ENCODE measurements around the gene TJP3. TPM values are rescaled to one million over a fixed set of nuclear protein-coding genes. Genes with fewer than 3 reads are reported as not detected.

Gene TJP3
- total and polyA plus RNA-seq, 4 donors, result 18.4 to 57.8 (median 49.6) TPM

DNA sequence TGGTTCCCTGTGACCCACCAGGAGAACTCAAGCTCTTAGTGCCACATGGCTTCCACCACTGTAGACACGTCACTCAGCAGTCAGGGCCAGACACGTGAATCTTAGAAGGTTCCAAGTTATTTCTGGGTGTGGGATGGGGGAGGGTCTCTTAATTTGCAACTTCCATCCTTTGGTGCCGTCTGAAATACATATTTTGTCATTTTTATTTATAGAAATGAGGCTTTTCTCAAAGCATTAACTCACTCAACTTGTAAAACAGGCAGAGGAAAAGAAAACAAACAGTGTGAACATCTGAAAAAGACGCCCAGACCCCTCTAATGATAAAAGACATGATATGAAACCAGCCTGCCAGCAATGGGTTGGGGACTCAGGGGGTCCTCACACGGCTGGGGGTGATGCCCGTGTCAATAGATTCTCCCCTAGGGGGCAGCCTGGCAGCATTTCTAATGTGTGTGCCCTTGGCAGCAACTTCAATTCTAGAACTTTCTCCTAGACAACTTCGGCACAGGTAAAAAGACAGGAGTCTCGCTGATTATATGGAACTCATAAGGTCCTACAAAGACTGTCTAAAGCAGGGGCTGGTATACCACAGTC, 23.3 kb upstream of the TJP3 start:
- WGBS, 2 donors, result 94 to 95% methylated on average over 8 of the region's 8 CpGs
- H3K4me1 ChIP-seq (ENCODE audit: control insufficient read depth in 5 of 5, insufficient read depth in 5 of 5, low read length in 5 of 5), result peaks cover 0 to 21% (median 0%) of the 10 kb centered on the region in 5 donors

DNA sequence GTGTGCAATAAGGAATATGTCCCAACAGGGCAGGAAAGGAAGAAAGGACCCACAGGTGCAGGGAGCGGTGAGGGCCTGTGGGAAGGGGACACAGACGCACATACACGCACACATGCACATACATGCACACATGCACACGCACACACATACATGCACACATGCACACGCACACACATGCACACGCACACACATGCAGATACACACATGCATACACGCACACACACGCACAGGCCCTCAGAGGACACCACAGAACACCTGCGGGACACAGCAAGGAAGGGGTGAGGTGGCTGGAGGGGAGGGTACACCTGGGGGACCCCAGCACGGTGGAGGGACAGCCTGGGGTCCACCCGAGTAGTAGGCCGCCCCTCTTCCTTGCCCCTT, 20.8 kb upstream of the TJP3 start:
- 63 to 75% methylated on average over 12 of the region's 12 CpGs for WGBS, 2 donors
- Histone ChIP-seq H3K36me3 (ENCODE audit: control insufficient read depth in 4 of 4, insufficient read depth in 4 of 4, low read length in 4 of 4) (peaks cover 0 to 17% (median 8%) of the 10 kb centered on the region in 4 donors), H3K27ac (ENCODE audit: low read depth in 1 of 2, low read length in 1 of 2) (no peak overlapping the region), H3K27me3 (ENCODE audit: control insufficient read depth in 3 of 3, insufficient read depth in 3 of 3, low read length in 2 of 3) (no peaks in the 10 kb centered on the region), H3K4me1 (ENCODE audit: control insufficient read depth in 5 of 5, insufficient read depth in 5 of 5, low read length in 5 of 5) (peaks cover 0 to 21% (median 0%) of the 10 kb centered on the region in 5 donors), H3K4me3 (no peak overlapping the region), H3K9me3 (ENCODE audit: control insufficient read depth in 4 of 4, insufficient read depth in 3 of 4, low read length in 3 of 4) (peaks cover 0 to 6% (median 2%) of the 10 kb centered on the region in 4 donors), H3K9ac (ENCODE audit: insufficient read depth in 1 of 2, low read length in 2 of 2) (no peak overlapping the region)
- TF ChIP-seq, protein P1, sequence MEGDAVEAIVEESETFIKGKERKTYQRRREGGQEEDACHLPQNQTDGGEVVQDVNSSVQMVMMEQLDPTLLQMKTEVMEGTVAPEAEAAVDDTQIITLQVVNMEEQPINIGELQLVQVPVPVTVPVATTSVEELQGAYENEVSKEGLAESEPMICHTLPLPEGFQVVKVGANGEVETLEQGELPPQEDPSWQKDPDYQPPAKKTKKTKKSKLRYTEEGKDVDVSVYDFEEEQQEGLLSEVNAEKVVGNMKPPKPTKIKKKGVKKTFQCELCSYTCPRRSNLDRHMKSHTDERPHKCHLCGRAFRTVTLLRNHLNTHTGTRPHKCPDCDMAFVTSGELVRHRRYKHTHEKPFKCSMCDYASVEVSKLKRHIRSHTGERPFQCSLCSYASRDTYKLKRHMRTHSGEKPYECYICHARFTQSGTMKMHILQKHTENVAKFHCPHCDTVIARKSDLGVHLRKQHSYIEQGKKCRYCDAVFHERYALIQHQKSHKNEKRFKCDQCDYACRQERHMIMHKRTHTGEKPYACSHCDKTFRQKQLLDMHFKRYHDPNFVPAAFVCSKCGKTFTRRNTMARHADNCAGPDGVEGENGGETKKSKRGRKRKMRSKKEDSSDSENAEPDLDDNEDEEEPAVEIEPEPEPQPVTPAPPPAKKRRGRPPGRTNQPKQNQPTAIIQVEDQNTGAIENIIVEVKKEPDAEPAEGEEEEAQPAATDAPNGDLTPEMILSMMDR (IDR thresholded peaks at IDR 0.05; ENCODE audit: control extremely low read depth, extremely low read depth), result no peak
- DNase-seq (no peak), ATAC-seq (ENCODE audit: insufficient read depth, low FRiP score) (no peak)

More for the DNA sequence above, 23.3 kb upstream of the TJP3 start:
- Histone ChIP-seq H3K4me3 (no peak overlapping the region), H3K27ac (ENCODE audit: low read depth in 1 of 2, low read length in 1 of 2) (no peak overlapping the region), H3K9me3 (ENCODE audit: control insufficient read depth in 4 of 4, insufficient read depth in 3 of 4, low read length in 3 of 4) (peaks cover 0 to 6% (median under 1%) of the 10 kb centered on the region in 4 donors), H3K36me3 (ENCODE audit: control insufficient read depth in 4 of 4, insufficient read depth in 4 of 4, low read length in 4 of 4) (peaks cover 0 to 13% (median 5%) of the 10 kb centered on the region in 4 donors), H3K27me3 (ENCODE audit: control insufficient read depth in 3 of 3, insufficient read depth in 3 of 3, low read length in 2 of 3) (no peaks in the 10 kb centered on the region), H3K9ac (ENCODE audit: insufficient read depth in 1 of 2, low read length in 2 of 2) (no peak overlapping the region)
- ATAC-seq (ENCODE audit: insufficient read depth, low FRiP score), result no peak
- TF ChIP-seq, protein P1 (IDR thresholded peaks at IDR 0.05; ENCODE audit: control extremely low read depth, extremely low read depth), result no peak
- DNase-seq, result no peak

DNA sequence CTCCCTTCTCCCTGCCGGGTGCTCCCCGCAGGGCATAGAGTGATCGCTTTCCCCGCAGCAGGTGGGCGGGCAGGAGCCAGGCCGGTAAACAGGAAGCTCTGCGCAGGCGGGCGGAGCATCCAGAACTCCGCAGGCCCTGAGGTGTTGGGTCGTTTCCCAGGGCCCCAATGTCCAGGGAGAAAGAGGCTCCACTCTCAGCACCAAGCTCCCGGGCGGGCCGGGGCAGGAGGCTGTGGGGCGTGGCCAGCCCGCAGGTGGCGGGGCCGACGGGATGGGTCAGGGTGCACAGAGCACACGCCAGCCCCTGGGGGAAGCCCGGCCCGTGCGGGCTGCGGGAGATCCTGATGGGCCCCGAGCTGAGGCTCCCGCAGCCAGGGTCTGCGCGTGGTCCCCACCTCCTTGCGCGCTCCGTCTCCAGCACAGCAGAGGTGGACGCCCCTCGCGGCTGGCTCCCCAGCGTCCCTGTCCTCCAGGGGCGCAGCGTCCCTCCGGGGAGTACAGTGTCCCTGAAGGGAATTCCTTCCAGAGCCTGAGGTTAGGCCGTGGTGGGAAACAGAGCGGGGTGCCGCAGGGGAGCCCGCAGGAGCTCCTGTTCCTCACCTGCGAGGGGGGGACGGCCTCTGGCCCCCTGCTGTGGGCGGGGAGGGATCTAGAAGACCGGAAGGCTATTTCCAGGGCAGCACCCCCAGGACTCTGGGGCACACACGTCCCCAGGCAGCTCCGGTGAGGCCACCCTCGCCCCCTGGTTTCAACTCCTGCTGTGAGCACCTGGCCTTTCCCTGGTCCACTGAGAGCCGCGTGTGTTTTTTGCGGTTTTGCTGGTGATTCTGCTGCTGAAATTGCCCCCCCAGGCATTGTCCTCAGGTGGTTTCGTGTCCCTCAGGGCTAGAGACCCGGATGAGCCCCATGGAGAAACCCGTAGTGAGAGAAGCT, 20.1 kb upstream of the TJP3 start:
- no peak overlapping the region for H3K9ac ChIP-seq (ENCODE audit: insufficient read depth in 1 of 2, low read length in 2 of 2)
- H3K4me1 ChIP-seq (ENCODE audit: control insufficient read depth in 5 of 5, insufficient read depth in 5 of 5, low read length in 5 of 5), result peaks cover 0 to 20% (median 0%) of the 10 kb centered on the region in 5 donors
- 15 to 38% methylated on average over 52 to 55 of the region's 55 CpGs for WGBS, 2 donors
- DNase-seq (no peak), ATAC-seq (ENCODE audit: insufficient read depth, low FRiP score) (peak; percentile 25)
- peaks cover 0 to 6% (median 2%) of the 10 kb centered on the region in 4 donors for H3K9me3 ChIP-seq (ENCODE audit: control insufficient read depth in 4 of 4, insufficient read depth in 3 of 4, low read length in 3 of 4)
- no peaks in the 10 kb centered on the region for H3K27me3 ChIP-seq (ENCODE audit: control insufficient read depth in 3 of 3, insufficient read depth in 3 of 3, low read length in 2 of 3)
- no peak overlapping the region for H3K4me3 ChIP-seq
- TF ChIP-seq, protein P1 (IDR thresholded peaks at IDR 0.05; ENCODE audit: control extremely low read depth, extremely low read depth), result no peak
- H3K27ac ChIP-seq (ENCODE audit: low read depth in 1 of 2, low read length in 1 of 2), result no peak overlapping the region
- peaks cover 0 to 17% (median 7%) of the 10 kb centered on the region in 4 donors for H3K36me3 ChIP-seq (ENCODE audit: control insufficient read depth in 4 of 4, insufficient read depth in 4 of 4, low read length in 4 of 4)

All from lung (tissue), 12 donors.